Testis (tissue), 2 donors: ENCODE measurements around the gene AP3M1.

Source experiments
- CTCF ChIP-seq, 3 experiments: fragments of 450-650 bp in 2 of 3; fragments of 200-600 bp in 1 of 3; sonication (generic) in 1 of 3; IDR thresholded peaks; one replicate each; pipeline ENCODE4 v1.5.1; 2016 to 2019; ENCODE audit warnings: antibody characterized with exemption in 3 of 3, mild to moderate bottlenecking in 2 of 3, moderate library complexity in 1 of 3
- POLR2A ChIP-seq: fragments of 450-650 bp; IDR thresholded peaks from one replicate; pipeline ENCODE4 v1.6.1; 2017; ENCODE audit warnings: antibody characterized with exemption, mild to moderate bottlenecking, moderate library complexity

GRCh38 chr10:74135452-74135851 is 15.2 kb downstream of the AP3M1 start:
- TF ChIP-seq CTCF (IDR thresholded peaks at IDR 0.05) (no peak), POLR2A (no peak)
